ENCODE results near the gene AHDC1.
"Not testable (repeated sequence)": the region's sequence is repeated elsewhere in the genome, so short reads cannot be mapped to it uniquely, and the experiment has no call there.

The AHDC1 gene

DNA sequence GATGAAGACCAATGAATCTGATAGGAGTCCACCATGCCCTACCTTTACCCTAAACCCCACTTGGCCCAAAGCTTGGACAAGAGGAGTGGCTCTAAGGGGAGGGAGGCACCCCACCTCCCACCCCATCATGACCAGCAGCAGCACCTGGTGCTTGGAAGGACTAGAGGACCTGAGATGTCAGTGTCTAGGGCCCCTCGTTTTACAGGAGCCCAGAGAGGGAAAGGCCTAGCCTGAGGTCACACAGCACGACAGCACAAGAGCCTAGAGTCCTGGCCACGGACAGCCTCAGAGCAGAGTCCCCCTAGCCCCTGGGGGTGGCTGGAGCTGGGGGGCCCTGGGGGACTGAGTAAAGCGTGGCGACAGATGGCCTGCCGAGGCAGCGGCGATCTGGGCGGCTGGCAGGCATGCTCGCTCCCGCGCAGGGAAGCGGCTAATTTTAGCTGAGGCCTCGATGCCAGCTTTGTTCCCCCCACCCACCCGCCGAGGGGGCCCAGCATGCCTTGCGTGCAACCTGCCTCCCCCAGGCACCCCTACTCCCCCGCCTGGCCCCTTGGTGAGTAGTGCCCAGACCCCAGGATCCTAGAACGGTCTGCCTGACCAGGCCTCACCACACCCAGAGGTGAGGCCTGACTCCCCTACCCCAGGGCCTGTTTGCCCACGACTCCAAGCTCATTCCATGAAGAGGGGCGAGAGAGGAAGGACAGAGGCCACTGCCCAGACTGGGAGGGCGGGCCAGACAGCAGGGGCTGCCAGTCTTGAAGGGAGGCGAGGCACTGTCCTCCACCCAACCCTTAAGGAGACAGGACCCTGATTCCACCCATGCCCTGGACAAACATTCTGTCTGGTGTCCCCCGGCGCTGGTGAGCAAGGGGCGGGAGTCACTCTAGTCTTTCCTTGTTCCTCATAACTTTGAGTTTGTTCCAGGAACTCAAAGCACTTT, 39.0 kb downstream of the AHDC1 start:
- no peak for DNase-seq (ENCODE audit: low read depth in 2 of 2)

DNA sequence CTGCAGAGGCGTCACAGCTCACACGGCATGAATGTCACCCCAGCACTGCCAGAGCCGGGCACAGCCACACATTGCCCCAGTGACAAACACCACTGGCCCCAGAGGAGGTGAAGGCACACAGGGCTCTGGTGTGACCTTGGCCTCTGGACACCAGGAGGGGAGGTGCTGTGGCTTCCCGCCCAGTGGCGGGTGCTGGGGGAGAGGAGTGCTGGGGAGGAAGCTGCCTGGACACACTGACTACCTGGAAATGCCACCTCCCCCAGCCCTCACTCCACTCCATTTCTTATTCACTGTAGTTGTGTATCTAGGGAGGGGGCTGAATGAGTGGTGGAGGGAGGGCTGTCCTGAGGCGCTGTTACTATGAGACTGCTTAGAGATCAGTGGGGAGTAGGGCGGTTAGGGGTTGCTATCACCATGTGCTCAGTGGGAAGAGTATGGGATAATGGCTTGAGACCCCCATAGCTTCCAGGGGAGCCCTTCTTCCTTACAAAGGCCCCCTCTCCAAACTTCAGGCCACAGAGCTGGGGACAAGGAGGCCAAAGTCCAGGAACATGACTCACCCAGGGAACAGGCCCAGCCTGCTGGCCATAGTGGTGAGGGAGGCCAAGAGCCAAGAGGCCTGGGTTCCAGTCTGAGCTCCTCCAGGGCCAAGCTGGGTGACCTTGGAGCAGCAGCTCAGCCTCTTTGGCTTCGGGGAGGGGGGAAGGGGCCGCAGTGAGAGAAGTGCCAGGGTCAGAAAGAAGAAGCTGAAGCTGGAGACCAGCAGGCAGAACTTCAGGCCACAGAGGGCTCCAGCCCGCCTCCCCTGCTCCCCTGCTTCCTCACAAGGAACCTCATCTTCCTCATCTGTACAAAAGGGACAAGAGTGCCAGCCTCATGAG, 40.1 kb downstream of the AHDC1 start:
- DNase-seq (ENCODE audit: low read depth in 2 of 2), result no peak

DNA sequence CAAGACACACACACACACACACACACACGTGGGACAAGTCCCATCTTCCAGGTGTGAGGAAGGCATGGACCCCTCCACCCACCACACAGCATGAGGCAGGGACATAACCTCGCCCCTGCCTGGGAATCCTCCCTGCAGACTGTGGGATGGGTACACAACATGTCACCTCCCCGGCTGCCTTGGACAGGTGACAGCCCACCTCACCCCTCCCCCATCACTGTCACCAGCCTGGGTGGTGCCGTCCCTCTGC, 40.7 kb downstream of the AHDC1 start:
- DNase-seq (ENCODE audit: low read depth in 2 of 2), result no peak

DNA sequence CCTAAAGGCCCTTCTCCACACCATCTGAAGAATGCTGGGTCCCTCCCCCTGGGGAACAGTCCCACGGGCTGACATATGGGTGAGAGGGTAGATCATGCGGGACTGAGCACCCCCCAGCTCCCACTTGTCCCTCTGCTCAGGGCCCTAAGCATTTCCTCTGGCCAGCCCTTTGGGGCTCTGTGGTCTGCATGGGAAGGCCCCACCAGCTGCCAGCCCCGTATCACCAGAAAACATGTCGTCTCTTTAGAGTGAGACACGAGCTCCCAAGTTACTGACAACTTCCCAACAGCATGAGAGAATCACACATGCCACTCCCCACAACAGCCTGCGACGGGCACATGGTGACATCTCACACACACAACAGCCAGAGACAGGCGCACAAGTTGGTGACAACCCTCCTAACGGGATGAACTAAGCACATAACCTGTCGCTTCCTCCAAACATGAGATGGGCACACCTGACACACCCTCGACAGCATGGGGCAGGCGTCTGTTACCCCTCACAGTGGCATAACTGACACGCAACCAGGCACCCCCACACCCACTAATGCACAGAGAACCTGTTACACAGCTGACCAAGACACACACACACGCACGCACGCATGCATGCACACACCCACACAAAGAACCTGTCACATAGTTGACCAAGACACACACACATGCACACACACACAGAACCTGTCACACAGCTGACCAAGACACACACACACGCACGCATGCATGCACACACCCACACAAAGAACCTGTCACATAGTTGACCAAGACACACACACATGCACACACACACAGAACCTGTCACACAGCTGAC, 41.2 kb downstream of the AHDC1 start:
- no peak for DNase-seq (ENCODE audit: low read depth in 2 of 2)

DNA sequence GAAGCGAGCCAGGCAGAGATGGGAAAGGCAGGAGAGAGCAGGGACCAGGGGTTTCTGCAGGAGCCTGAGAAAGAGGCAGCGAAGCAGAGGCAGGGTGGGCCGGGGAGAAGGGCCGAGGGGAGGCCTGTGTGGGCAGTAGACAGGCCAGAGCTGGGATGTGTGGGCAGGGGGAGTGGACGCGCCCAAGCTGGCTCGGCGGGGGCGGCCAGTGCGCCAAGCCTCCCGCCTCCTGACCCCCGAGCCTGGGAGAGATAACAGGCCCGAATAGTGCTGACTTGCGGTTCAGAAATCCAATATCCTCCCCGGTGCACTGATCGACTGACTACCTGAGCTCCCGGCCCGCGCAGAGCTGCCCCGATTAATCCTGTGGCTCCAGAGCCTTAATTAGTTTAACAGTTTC, 41.9 kb downstream of the AHDC1 start:
- no peak for DNase-seq (ENCODE audit: low read depth in 2 of 2)

DNA sequence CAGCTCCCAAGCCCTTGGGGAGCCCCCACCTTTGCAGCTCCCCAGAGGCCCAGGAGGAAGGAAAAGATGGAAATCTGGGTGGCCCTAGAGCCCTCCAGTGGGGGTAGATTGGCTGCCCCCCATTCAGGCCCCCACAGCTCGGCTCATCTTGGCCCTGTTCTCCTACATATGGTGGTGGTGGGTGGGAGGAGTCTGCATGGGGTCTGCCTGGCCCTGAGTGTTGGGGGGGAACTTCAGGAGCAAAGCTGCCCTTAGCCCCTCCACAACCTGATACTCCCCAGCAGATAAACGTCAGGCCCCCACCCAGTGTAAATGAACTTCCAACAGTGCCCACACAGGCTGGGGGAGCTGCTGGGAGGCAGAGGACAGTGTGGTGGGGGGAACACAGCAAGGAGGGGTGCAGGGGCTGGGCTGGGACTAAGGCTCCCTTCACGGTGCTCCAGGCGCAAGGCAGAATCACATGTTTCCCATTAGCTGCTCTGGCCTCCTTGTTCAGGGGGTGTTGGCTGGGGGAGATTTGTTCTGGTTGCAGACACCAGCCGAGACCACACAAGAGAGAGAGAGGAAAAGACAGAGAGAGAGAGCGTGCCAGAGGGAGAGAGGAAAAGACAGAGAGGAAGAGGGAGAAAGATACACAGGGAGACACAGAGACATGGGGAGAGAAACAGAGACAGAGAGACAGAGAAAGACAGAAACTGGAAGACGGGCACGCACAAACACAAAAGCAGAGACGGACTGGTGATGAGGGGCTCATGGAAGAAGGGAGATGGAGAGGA, 42.6 kb downstream of the AHDC1 start:
- DNase-seq (ENCODE audit: low read depth in 2 of 2), result no peak

DNA sequence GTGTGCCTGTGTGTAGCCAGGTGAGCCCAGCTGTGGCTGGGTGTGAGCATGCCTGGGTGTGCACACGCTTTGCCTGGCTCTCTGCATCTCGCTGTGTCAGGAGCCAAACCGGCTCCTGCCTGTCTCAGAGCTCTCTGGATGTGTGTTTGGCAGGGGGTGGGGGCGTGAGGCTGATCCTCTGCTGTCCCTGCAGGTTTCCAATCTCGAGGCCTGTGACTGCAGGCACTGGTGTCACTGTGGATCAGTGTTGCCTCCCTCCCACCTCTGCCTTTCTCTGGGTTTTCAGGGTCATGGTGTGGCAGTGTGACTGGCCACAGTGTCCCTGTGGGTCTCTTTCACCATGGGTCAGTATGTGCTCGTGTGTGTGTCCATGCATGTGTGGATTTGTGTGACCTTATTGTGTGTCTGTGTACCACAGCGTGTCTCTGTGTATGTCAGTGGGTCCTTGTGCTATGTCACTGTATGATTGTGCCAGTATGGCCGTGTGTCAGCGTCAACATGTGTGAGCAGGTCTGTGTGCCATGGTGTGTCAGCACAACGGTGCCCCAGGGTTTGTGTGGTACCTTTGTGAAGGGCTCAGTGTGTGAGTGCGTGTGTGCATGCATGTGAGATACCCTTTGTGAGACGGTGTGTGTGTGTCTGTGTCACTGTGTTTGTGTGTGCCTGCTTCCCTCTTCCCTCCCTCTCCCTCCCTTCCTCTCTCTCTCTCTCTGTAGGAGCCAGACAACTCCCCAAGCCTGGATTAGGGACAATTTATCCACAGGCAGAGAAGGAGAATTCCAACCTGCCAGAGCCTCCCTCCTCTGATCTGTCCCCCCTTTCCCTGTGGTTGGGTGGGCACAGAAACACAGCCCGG, 43.4 kb downstream of the AHDC1 start:
- DNase-seq (ENCODE audit: low read depth in 2 of 2), result no peak

DNA sequence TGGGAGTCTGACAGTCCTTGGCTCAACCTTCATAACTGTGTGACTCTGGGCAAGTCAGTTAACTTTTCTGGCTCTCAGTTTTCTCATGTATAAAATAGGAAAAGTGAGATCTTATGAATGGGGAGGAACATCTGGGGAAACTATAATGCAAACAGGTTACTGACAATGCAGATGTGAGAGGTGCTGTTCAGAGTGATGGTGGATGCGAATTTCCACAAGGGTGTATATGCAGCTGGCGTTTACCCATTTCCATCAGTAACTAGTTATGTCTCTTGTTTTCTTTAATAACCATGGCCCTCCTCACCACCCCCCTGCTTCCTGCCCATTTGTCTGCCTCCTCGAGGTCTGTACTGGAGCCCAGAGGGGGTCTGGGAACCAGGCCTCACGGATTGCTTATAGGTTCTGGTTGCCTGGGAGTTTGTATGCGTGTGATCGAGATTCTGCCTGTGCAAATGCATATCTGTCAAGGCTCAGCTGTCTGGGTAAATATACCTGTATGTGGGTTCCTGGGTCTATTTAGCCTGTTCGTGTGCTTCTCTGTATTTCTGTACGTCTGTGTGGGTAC, 44.4 kb downstream of the AHDC1 start:
- DNase-seq (ENCODE audit: low read depth in 2 of 2), result no peak

DNA sequence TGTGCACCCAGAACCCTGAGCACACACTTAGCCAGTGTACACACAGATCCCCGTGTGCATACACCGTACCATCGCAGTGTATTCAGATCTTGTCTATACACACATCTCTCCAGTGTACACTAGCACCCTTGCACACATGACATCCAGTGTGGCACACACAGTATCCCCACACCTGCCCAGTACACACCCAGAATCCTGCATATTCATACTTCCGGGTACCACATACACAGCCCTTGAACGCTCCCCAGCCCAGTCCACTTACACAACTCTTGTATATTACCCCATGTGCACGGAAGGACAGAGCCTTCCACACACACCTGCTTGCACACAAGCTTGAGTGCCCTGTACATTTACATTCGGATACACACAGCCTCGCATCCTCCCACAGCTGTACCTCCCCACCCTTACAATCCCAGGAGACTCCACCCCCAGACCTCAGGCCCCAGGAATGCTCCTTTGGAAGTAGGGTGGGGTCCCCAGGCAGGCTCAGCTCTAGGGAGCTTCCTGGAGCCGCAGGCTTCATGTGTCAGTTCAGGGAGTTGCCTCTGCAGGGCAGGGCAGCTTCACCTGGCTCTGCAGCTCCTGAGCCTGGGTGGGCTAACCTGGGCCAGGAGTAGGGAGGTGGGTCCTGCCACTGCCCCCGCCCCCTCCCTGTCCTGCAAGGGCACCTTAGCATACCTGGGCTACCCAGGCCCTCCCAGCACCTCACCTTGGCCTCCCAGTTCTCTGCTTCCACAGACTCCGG, 46.2 kb downstream of the AHDC1 start:
- no peak for DNase-seq (ENCODE audit: low read depth in 2 of 2)

DNA sequence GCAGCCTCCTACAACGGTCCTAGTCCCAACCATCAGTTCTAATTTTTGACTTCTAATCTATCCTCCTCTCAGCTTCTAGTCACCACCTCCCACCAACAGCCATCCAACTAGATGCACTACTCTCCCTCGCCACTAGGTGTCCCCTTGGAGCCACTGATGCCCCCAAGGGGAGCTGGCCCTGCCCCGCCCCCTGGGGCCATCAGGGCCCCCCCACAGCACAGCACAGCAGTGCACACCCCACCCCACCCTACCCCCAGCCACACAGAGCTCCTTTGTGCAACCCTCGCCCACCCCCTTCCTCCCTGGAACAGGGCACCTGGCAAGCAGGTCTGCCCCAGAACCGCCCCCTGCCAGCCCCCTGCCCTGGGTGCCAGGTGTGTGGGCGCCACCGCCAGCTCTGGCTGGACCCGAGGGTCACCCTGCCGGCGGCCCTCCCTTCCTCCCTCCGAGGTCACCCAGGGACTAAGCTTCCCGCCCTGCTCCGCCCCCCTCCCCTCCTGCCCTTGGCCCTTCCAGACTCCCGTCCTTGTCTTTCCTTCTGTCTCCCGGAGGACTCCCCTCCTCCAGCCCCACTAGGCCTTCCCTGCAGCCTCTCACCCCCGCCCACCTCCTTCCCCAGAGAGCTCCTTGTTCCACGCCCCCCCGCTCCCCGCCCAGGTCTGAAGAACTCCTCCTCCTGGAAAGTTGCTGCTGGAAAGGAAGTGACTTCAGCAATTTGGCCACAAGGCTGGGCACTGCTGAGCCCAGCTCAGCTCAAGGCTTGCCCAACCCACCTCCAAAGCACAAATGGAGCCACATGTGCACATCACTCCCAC, 47.0 kb downstream of the AHDC1 start:
- peak; percentile 67 to 69 for DNase-seq (ENCODE audit: low read depth in 2 of 2)

DNA sequence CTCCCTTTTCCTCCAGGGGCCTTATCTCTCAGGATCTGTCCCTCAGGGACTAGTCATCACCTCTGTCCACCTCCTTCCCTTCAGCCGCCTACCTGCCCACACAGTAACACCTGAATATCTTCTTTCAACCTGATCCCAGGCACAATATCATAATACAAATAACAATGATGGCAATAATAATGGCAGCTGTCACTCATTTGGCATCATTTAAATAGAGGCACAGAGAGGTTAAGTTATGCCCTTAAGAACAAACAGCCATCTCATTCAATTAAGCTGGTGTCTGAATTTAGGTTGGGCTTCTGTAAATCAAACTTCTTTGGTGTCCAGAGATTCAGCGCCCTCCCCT, 47.5 kb downstream of the AHDC1 start:
- DNase-seq (ENCODE audit: low read depth in 2 of 2), result no peak

DNA sequence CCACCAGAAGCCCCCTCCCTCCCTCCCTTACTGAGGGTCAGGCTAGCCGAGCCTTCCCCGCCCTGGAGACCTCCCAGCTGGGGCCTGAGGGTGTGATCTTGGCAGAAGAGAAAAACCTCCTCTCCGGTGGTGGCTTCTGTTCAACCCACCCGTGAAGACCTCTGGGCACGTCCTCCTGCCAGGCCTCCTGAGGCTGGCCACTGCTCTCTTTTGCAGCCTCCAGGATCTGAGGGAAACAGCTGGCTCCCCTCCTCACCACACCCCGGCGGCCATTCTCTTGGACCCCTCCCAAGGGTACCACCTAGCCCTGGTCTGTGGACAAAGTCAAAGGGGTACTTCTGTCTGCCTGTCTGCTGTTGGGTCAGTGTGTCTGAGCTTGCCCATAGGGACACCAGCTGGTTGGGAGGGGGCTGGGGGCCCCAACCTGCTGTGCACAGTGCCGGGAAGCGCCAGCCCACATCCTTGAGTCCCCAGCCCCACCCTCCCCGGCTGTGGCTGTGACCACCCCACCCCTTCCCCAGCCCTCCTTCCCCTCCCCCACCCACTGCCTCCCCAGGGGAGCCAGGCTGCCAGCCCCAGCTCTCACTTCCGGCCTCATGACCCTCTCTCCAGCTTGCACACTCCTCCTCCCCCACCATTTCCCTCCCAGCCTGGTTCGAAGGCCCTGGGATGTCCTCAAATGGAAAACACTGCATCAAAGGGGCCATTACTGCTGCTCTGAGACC, 48.1 kb downstream of the AHDC1 start:
- DNase-seq (ENCODE audit: low read depth in 2 of 2), result no peak

DNA sequence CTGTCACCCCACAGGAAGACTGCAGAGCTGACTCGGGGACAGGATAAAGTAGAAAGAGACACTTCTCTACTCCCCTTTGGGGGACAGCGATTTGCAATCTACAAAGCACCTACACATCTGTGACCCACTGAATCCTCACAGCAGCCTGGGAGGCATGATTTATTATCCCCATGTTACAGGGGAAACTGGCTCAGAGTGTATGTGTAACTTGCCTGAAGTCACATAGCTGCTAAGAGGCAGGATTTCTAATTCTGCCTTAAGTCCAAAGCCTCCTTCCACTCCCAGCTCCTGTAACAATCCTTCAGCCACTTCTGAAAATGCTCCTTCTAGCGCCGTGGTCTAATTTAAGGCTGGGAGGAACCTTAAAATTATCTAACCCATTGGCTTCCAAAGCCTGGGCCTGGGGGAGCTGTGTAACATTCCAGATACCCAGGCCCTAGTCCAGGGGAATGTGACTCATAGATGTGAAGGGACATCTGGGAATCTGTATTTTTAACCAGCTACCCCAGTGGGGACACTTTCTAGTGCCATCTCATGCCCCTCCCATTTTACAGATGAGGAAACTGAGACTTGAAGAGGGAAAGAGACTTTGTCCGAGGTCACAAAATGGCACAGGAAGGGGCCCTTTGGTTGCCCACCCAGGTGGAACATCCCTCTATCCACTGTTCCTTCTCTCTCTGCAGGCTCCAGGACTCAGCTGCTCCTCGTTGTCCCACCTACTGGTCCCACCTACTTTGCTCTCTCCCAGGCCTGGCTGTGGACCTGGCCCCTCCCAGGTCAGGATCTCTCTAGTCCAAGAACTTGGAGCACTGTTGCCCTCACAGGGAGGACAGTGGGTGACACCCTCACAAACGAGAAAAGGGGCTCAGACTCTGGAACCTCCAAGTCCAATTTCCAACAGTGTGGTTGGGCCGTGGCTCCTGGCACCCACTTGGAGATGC, 48.9 kb downstream of the AHDC1 start:
- no peak for DNase-seq (ENCODE audit: low read depth in 2 of 2)

DNA sequence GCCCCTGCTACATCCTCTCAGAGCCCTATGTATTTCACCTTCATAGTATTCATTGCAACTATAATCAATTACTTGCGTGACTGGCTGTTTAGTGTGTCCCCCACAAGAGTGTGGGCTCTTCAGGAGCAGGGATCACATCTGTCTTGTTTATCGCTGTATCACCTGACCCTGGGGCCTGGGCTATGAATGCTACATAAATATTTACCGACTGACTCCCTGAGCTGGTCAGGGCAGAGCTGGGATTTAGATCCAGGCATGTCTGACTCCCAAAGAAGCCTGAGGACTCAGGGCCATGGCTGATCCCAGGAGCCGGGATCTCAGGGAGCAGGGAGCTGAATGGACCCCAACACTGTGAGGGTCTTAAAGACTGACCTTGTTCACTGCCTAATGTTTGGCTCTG, 49.7 kb downstream of the AHDC1 start:
- DNase-seq (ENCODE audit: low read depth in 2 of 2), result no peak

DNA sequence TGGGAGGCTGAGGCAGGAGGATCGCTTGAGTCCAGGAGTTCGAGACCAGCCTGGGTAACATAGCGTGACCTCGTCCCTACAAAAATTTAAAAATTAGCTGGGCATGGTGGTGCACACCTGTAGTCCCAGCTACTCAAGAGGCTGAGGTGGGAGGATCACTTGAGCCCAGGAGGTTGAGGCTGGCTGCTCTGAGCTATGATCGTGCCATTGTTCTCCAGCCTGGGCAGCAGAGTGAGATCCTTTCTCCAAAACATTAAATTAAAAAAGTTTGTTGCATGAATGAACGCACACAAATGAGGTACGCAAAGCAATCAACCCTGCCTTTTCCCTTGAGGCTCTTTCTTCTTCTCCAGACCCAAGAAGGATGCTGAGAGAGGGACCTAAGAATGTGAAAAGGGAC, 50.1 kb downstream of the AHDC1 start:
- not testable (repeated sequence) for DNase-seq (ENCODE audit: low read depth in 2 of 2)

DNA sequence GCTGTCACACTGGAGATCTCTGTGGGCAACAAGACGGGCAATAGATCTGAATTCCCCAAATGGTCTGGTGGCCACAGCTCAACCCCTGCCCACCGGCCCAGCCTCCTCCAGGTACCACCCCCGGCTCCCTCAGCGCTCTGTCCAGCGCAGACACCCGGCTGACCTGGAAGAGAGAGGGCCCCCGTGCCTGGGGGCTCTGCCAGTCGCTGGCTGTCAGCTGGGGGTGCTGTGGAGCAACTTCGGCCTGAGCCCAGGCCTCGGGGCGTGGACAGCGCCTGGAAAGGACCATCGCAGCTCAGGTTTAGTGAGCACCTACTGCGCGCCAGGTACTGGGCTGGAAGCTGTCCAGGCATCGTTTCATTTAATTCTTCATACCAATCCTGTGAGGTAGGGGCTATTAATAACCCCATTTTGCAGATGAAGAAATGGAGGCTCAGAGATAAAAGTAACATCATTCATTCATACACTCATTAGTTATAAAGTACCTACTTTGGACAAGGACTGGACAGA, 51.0 kb downstream of the AHDC1 start:
- no peak for DNase-seq (ENCODE audit: low read depth in 2 of 2)

DNA sequence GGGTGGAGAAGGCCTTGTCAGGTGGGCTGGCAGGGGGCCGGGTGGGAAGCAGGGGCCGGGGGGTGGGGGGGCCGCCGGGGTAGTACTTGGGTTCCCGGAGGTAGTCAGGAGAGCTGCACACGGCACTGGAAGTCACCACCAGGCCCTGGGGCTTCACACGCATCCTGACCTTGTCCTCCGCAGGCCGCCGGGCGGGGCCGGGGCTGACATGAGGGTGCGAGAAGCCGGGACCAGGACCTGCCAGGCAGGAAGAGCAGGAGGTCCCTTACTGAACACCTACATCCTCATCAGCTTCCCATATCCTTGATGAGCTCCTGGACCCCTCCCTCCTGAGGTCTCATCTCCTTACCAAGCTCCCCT, 52.0 kb downstream of the AHDC1 start:
- no peak for DNase-seq (ENCODE audit: low read depth in 2 of 2)

Measured in activated CD4-positive, alpha-beta T cell treated with anti-CD3 and anti-CD28 coated beads for 24 hours (primary cell).